IMR-90 (cell line): Measurements from ENCODE around the gene RPS6KA5. TPM values are rescaled to one million over a fixed set of nuclear protein-coding genes. Genes with fewer than 3 reads are reported as not detected.

Experiments used
- ATAC-seq: fragments of 200-7000 bp; cut with Tn5 transposase; 2 replicates; pipeline ENCODE4 v1.9.1; 2020; ENCODE audit warnings: low read depth, mild to moderate bottlenecking, moderate library complexity
- BruUV-seq: library from RNA; stranded (reverse); fragments of 400-500 nt; replicated peaks from 2 replicates; lab custom pipeline; 2021; lab: Mats Ljungman, UMichigan
- CTCF ChIA-PET: fragments of 300-600 bp; formaldehyde crosslinking; extraction: SDS; loops from one replicate; lab custom pipeline; 2021; ENCODE audit warnings: antibody characterized with exemption; lab: Yijun Ruan, JAX
- POLR2A ChIA-PET: fragments of 300-600 bp; sonication (Branson Sonifier 250); formaldehyde crosslinking; loops from one replicate; lab custom pipeline; 2022; ENCODE audit warnings: antibody characterized with exemption; ENCODE audit not compliant: unreplicated experiment; lab: Charles Lee
- DNase-seq: peaks from one replicate; pipeline ENCODE4 v3.0.0; 2013
- H2AFZ ChIP-seq: replicated peaks from 2 replicates; pipeline ENCODE3; 2013; ENCODE audit warnings: low read length, mild to moderate bottlenecking; ENCODE audit not compliant: poor library complexity
- H2AK5ac ChIP-seq: 2 replicates; pipeline ENCODE4 v1.6.1; 2013; ENCODE audit warnings: low read depth, low read length, inconsistent platforms
- H2AK9ac ChIP-seq: replicated peaks from 2 replicates; pipeline ENCODE3; 2013; ENCODE audit warnings: mild to moderate bottlenecking, low read depth, low read length, moderate library complexity; ENCODE audit not compliant: poor library complexity
- H2BK120ac ChIP-seq: 2 replicates; pipeline ENCODE4 v1.6.1; 2013; ENCODE audit warnings: low read depth, low read length, inconsistent platforms
- H2BK15ac ChIP-seq: 3 replicates; pipeline ENCODE4 v1.6.1; 2013; ENCODE audit warnings: low read depth, low read length, inconsistent platforms
- H2BK20ac ChIP-seq: 2 replicates; pipeline ENCODE4 v1.6.1; 2013; ENCODE audit warnings: low read depth, mild to moderate bottlenecking, inconsistent platforms, low read length, moderate library complexity
- H2BK5ac ChIP-seq: 2 replicates; pipeline ENCODE4 v1.6.1; 2013; ENCODE audit warnings: mild to moderate bottlenecking, low read depth, low read length, inconsistent platforms; ENCODE audit not compliant: poor library complexity, severe bottlenecking
- H3K14ac ChIP-seq: replicated peaks from 2 replicates; pipeline ENCODE4 v1.6.1; 2013; ENCODE audit warnings: low read depth, low read length, inconsistent platforms
- H3K18ac ChIP-seq: 2 replicates; pipeline ENCODE4 v1.6.1; 2013; ENCODE audit warnings: low read depth, low read length, control low read depth
- H3K23ac ChIP-seq: 2 replicates; pipeline ENCODE4 v1.6.1; 2013; ENCODE audit warnings: low read depth, low read length, inconsistent platforms
- H3K27ac ChIP-seq: 2 replicates; pipeline ENCODE4 v1.5.1; 2013; ENCODE audit warnings: mild to moderate bottlenecking, control low read depth, low read length; ENCODE audit not compliant: insufficient read depth
- H3K27me3 ChIP-seq: 2 replicates; pipeline ENCODE4 v1.6.1; 2013; ENCODE audit warnings: low read length; ENCODE audit not compliant: control insufficient read depth, insufficient read depth
- H3K36me3 ChIP-seq: 2 replicates; pipeline ENCODE4 v1.6.1; 2013; ENCODE audit warnings: low read length, mixed read lengths; ENCODE audit not compliant: control insufficient read depth, insufficient read depth
- H3K4ac ChIP-seq: 2 replicates; pipeline ENCODE4 v1.6.1; 2013; ENCODE audit warnings: low read depth, low read length, inconsistent platforms
- H3K4me1 ChIP-seq: 2 replicates; pipeline ENCODE4 v1.6.1; 2013; ENCODE audit warnings: low read length, mixed read lengths; ENCODE audit not compliant: control insufficient read depth, insufficient read depth
- H3K4me2 ChIP-seq: 2 replicates; pipeline ENCODE4 v1.6.1; 2013; ENCODE audit warnings: low read depth, mild to moderate bottlenecking, control low read depth, low read length, moderate library complexity
- H3K4me3 ChIP-seq: 2 replicates; pipeline ENCODE4 v1.5.1; 2013; ENCODE audit warnings: low read depth, mild to moderate bottlenecking, control low read depth, low read length, moderate library complexity; ENCODE audit not compliant: insufficient read depth
- H3K56ac ChIP-seq: 2 replicates; pipeline ENCODE4 v1.6.1; 2013; ENCODE audit warnings: low read length, inconsistent platforms; ENCODE audit not compliant: insufficient read depth; ENCODE audit errors: extremely low read depth
- H3K79me1 ChIP-seq, 2 experiments: 2 replicates each; pipeline ENCODE4 v1.6.1; 2013; ENCODE audit warnings: low read length in 2 of 2, inconsistent platforms in 1 of 2, low read depth in 1 of 2
- H3K9ac ChIP-seq: 2 replicates; pipeline ENCODE4 v1.6.1; 2013; ENCODE audit warnings: low read depth, low read length, control low read depth
- H3K9me1 ChIP-seq: 2 replicates; pipeline ENCODE4 v1.6.1; 2013; ENCODE audit warnings: low read length, inconsistent platforms; ENCODE audit not compliant: insufficient read depth
- H3K9me3 ChIP-seq: 2 replicates; pipeline ENCODE4 v1.6.1; 2013; ENCODE audit warnings: low read length; ENCODE audit not compliant: control insufficient read depth, insufficient read depth
- H4K20me1 ChIP-seq: 2 replicates; pipeline ENCODE4 v1.6.1; 2013; ENCODE audit warnings: low read length, inconsistent platforms; ENCODE audit not compliant: insufficient read depth
- H4K5ac ChIP-seq: 2 replicates; pipeline ENCODE4 v1.6.1; 2013; ENCODE audit warnings: mild to moderate bottlenecking, low read depth, low read length, control low read depth
- H4K8ac ChIP-seq, 2 experiments: 2 replicates each; pipeline ENCODE4 v1.6.1; 2013; ENCODE audit warnings: low read depth in 2 of 2, low read length in 2 of 2, control low read depth in 1 of 2, inconsistent platforms in 1 of 2
- H4K91ac ChIP-seq: 2 replicates; pipeline ENCODE4 v1.6.1; 2013; ENCODE audit warnings: low read depth, low read length, inconsistent platforms; ENCODE audit not compliant: insufficient read depth
- CEBPB ChIP-seq: IDR thresholded peaks from 2 replicates; pipeline ENCODE4 v1.6.1; 2012; ENCODE audit warnings: low read depth, low read length, improper control_type of control experiment
- CTCF ChIP-seq: conservative IDR thresholded peaks from 2 replicates; pipeline ENCODE4 v1.5.1; 2012; ENCODE audit warnings: mild to moderate bottlenecking, low read depth, low read length, improper control_type of control experiment
- ELK1 ChIP-seq: fragments of 150-350 bp; IDR thresholded peaks from 2 replicates; pipeline ENCODE4 v1.6.1; 2016; ENCODE audit warnings: low read depth, mild to moderate bottlenecking, low read length, moderate library complexity, borderline replicate concordance
- FOS ChIP-seq: fragments of 150-350 bp; IDR thresholded peaks from 2 replicates; pipeline ENCODE4 v1.6.1; 2016; ENCODE audit warnings: low read depth, low read length
- MAFK ChIP-seq: IDR thresholded peaks from 2 replicates; pipeline ENCODE4 v1.6.1; 2012; ENCODE audit warnings: low read depth, low read length, improper control_type of control experiment
- MAZ ChIP-seq: IDR thresholded peaks from 2 replicates; pipeline ENCODE4 v1.6.1; 2012; ENCODE audit warnings: low read depth, mild to moderate bottlenecking, low read length, improper control_type of control experiment, moderate library complexity, borderline replicate concordance
- MXI1 ChIP-seq: IDR thresholded peaks from 2 replicates; pipeline ENCODE4 v1.6.1; 2012; ENCODE audit warnings: low read depth, mild to moderate bottlenecking, low read length, moderate library complexity, borderline replicate concordance
- NFE2L2 ChIP-seq: fragments of 150-350 bp; IDR thresholded peaks from 2 replicates; pipeline ENCODE4 v1.6.1; 2016; ENCODE audit warnings: low read depth, mild to moderate bottlenecking, low read length
- RAD21 ChIP-seq: IDR thresholded peaks from 2 replicates; pipeline ENCODE4 v1.6.1; 2012; ENCODE audit warnings: low read length, improper control_type of control experiment
- RCOR1 ChIP-seq: IDR thresholded peaks from 2 replicates; pipeline ENCODE4 v1.6.1; 2012; ENCODE audit warnings: mild to moderate bottlenecking, low read length, improper control_type of control experiment; ENCODE audit not compliant: insufficient replicate concordance
- SMC3 ChIP-seq: fragments of 150-350 bp; IDR thresholded peaks from 2 replicates; pipeline ENCODE4 v1.6.1; 2016; ENCODE audit warnings: low read depth, mild to moderate bottlenecking, antibody characterized with exemption, low read length, moderate library complexity
- WGBS, 2 experiments: methylation state at CpG; one replicate each; pipeline versions ENCODE4 v1.1.5 to v1.1.7; 2013; ENCODE audit warnings: missing lambda C conversion rate in 2 of 2; ENCODE audit not compliant: insufficient read length in 1 of 2; ENCODE audit errors: extremely low coverage in 2 of 2; 5-methylcytosine and 5-hydroxymethylcytosine counted together
- dilution Hi-C: fragments of 300-500 bp; cut with HindIII; formaldehyde crosslinking; loops from one replicate; pipeline ENCODE4 v1.14.3; 2018; ENCODE audit warnings: low sequenced_read_pairs; ENCODE audit not compliant: unreplicated experiment
- in situ Hi-C: fragments of 300-500 bp; cut with MboI; formaldehyde crosslinking; loops from 3 replicates; pipeline ENCODE4 v1.14.3; 2019; ENCODE audit warnings: low sequenced_read_pairs, inconsistent platforms, mixed read lengths
- intact Hi-C: fragments of 100-400 bp; cut with micrococcal nuclease; formaldehyde crosslinking; loops from 2 replicates; pipeline ENCODE4 v1.10.0; 2022
- polyA plus RNA-seq, 3 experiments: library from polyadenylated mRNA; depleted of rRNA; stranded (reverse); fragments of >200 nt; gene quantifications; 2 replicates each; pipeline ENCODE4 v1.2.3, GENCODE V29; 2012; ENCODE audit warnings: low replicate concordance in 1 of 3
- total RNA-seq: library from RNA; depleted of rRNA; stranded (reverse); fragments of >200 nt; gene quantifications from 2 replicates; pipeline ENCODE4 v1.2.3, GENCODE V29; 2012

RPS6KA5 gene
- total and polyA plus RNA-seq, 2 of the 4 experiments (the other 2 are of a cell fraction) = 0.36 TPM

- no peak for ATAC-seq
These were observed 94.7 kb downstream of the RPS6KA5 start for GRCh38 chr14:90965765-90966164.

More at GRCh38 chr14:90965765-90966164, 94.7 kb downstream of the RPS6KA5 start:
- in situ Hi-C loops (no loop called here), intact Hi-C loops (no loop called here), dilution Hi-C loops (no loop called here)
- Histone ChIP-seq H2BK120ac (no peak overlapping the region), H4K8ac (no peak overlapping the region), H3K9me3 (peaks cover 3% of the 10 kb centered on the region; the same call in 1 of the 2 replicates), H3K23ac (no peak overlapping the region), H2AK9ac (no peak overlapping the region), H3K27ac (no peak overlapping the region), H3K56ac (no peak overlapping the region), H3K4ac (no peak overlapping the region), H3K27me3 (no peaks in the 10 kb centered on the region), H3K4me3 (no peak overlapping the region), H2BK5ac (no peak overlapping the region), H2BK15ac (no peak overlapping the region), H3K9me1 (no peaks in the 10 kb centered on the region), H4K91ac (no peak overlapping the region), H2BK20ac (no peak overlapping the region), H3K14ac (no peak overlapping the region), H2AK5ac (no peak overlapping the region), H2AFZ (no peak overlapping the region), H4K5ac (no peak overlapping the region), H3K79me1 (no peaks in the 10 kb centered on the region), H3K18ac (no peak overlapping the region), H3K4me2 (no peak overlapping the region), H3K36me3 (no peaks in the 10 kb centered on the region), H4K20me1 (no peaks in the 10 kb centered on the region), H3K4me1 (no peaks in the 10 kb centered on the region), H3K9ac (no peak overlapping the region)
- no peak for DNase-seq
- TF ChIP-seq RCOR1 (no peak), ELK1 (no peak), CTCF (no peak), MXI1 (no peak), NFE2L2 (no peak), FOS (no peak), MAFK (no peak), RAD21 (no peak), SMC3 (no peak), CEBPB (no peak), MAZ (no peak)
- no TSS peak for BruUV-seq
- CTCF ChIA-PET = interaction anchor here (1.0 kb wide), 1 partner anchor 43 kb away, joined by 3 read pairs; no protein-coding TSS in a partner anchor
- WGBS, 2 experiments = 89 to 100% methylated on average over 1 to 3 of the region's 3 CpGs
- POLR2A ChIA-PET = no interaction called here
